ENCODE measurements around the gene PI16. TPM values are rescaled to one million over a fixed set of nuclear protein-coding genes. Genes with fewer than 3 reads are reported as not detected.

Gene PI16
- total RNA-seq, 1 experiment from 2014 or later = 0.07 TPM

DNA sequence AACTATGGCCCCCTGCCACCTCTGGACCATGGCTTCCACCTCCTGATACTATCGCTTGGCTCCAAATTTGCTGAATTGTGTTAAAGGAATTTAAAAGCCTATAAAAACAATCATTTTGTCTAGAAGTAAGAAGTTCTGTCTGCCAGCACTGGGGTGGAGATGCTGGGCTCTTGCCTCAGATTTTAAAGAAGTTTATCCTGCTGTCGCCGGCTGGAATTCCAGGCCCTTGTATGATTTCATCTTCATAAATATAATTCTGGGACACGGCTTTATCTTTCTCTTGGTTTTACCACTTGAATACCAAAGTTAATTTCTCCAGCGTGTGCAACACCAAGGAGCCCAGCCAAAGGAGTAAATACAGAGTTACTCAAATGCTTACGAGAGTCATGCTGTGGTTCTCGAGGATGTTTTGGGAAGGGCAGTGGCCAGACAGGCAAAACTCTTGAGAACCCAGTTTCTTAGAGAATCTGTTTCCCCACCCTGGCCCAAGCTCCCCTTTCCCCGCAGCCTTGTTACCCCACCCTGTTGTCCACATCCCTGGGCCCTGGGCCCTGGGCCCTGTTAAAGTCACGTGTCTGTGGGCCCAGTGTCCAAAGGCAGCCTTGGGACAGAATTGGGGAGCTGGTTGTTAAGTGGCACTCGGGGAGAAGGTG lies 36.9 kb upstream of the PI16 start:
- no TSS peak for BruUV-seq (replicated peaks)
- no peaks in the 10 kb centered on the region for H3K9me3 ChIP-seq (ENCODE audit: low read length)
- no peak overlapping the region for H3K27ac ChIP-seq (ENCODE audit: low read length)
- TF ChIP-seq, protein P1, sequence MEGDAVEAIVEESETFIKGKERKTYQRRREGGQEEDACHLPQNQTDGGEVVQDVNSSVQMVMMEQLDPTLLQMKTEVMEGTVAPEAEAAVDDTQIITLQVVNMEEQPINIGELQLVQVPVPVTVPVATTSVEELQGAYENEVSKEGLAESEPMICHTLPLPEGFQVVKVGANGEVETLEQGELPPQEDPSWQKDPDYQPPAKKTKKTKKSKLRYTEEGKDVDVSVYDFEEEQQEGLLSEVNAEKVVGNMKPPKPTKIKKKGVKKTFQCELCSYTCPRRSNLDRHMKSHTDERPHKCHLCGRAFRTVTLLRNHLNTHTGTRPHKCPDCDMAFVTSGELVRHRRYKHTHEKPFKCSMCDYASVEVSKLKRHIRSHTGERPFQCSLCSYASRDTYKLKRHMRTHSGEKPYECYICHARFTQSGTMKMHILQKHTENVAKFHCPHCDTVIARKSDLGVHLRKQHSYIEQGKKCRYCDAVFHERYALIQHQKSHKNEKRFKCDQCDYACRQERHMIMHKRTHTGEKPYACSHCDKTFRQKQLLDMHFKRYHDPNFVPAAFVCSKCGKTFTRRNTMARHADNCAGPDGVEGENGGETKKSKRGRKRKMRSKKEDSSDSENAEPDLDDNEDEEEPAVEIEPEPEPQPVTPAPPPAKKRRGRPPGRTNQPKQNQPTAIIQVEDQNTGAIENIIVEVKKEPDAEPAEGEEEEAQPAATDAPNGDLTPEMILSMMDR (conservative IDR thresholded peaks at IDR 0.05; ENCODE audit: low read depth, low read length) = no peak
- no peak for TF ChIP-seq EZH2phosphoT487 (IDR thresholded peaks at IDR 0.05; ENCODE audit: borderline replicate concordance, low read length)
- TF ChIP-seq EZH2 (IDR thresholded peaks at IDR 0.05; ENCODE audit: low read length, unreplicated experiment) = no peak
- H2AFZ ChIP-seq (ENCODE audit: low read length) = no peak overlapping the region
- H3K36me3 ChIP-seq (ENCODE audit: low read depth, low read length) = peaks cover 5% of the 10 kb centered on the region
- no peaks in the 10 kb centered on the region for H3F3A ChIP-seq (ENCODE audit: low read length, unreplicated experiment)
- no peak overlapping the region for H3K9ac ChIP-seq (ENCODE audit: low read length)
- H3K4me2 ChIP-seq (ENCODE audit: low read length) = no peak overlapping the region
- H3K79me2 ChIP-seq (ENCODE audit: low read length) = no peaks in the 10 kb centered on the region
- H3K4me1 ChIP-seq (ENCODE audit: insufficient read depth, low read length) = peaks cover 51% of the 10 kb centered on the region
- H3K4me3 ChIP-seq (ENCODE audit: low read length) = no peak overlapping the region
- no peak for ATAC-seq
- H3K9me2 ChIP-seq (replicated peaks; ENCODE audit: low read length) = no peaks in the 10 kb centered on the region
- intact Hi-C loops (cut with micrococcal nuclease) = no loop called here
- H3K27me3 ChIP-seq (ENCODE audit: low read length) = no peaks in the 10 kb centered on the region
- DNase-seq = no peak
- POLR2A ChIA-PET (ENCODE audit: unreplicated experiment) = no interaction called here
- CTCF ChIA-PET = no interaction called here
- H4K20me1 ChIP-seq (ENCODE audit: low read length) = no peaks in the 10 kb centered on the region

DNA sequence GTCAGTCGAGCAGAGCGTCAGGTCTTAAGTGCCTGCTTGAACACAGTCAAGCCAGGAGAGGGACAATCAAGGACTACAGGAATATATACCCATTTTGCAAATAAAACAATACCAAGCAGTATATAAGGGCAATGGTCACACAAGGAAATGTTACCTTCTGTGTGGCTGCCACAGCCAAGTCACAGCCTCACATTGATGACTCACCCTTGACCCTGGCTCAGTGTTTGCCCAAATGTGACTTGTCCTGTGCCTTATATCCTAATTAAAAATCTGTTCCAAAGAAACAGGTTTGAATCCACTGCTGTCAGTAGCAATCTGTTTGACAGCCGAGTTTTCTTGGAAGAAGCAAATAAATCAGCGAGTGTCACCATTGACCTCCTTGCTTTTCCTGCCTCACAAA lies 34.5 kb upstream of the PI16 start:
- no peak overlapping the region for H3K27ac ChIP-seq (ENCODE audit: low read length)
- no peaks in the 10 kb centered on the region for H3K9me3 ChIP-seq (ENCODE audit: low read length)
- peak; percentile 68 for DNase-seq
- no TSS peak for BruUV-seq (replicated peaks)
- no peak for TF ChIP-seq EZH2phosphoT487 (IDR thresholded peaks at IDR 0.05; ENCODE audit: borderline replicate concordance, low read length)
- TF ChIP-seq, protein P1 (conservative IDR thresholded peaks at IDR 0.05; ENCODE audit: low read depth, low read length) = no peak
- TF ChIP-seq EZH2 (IDR thresholded peaks at IDR 0.05; ENCODE audit: low read length, unreplicated experiment) = no peak
- H3K9me2 ChIP-seq (replicated peaks; ENCODE audit: low read length) = no peaks in the 10 kb centered on the region
- peak; percentile 81 for ATAC-seq
- H3K27me3 ChIP-seq (ENCODE audit: low read length) = no peaks in the 10 kb centered on the region
- intact Hi-C loops (cut with micrococcal nuclease) = no loop called here
- ChIA-PET POLR2A (ENCODE audit: unreplicated experiment) (no interaction called here), CTCF (no interaction called here)
- H3F3A ChIP-seq (ENCODE audit: low read length, unreplicated experiment) = no peaks in the 10 kb centered on the region
- H2AFZ ChIP-seq (ENCODE audit: low read length) = no peak overlapping the region
- no peak overlapping the region for H3K9ac ChIP-seq (ENCODE audit: low read length)
- H3K79me2 ChIP-seq (ENCODE audit: low read length) = no peaks in the 10 kb centered on the region
- peaks cover 5% of the 10 kb centered on the region for H3K36me3 ChIP-seq (ENCODE audit: low read depth, low read length)
- H4K20me1 ChIP-seq (ENCODE audit: low read length) = no peaks in the 10 kb centered on the region
- peak overlapping the region; percentile 8; the same call in 1 of the 2 replicates for H3K4me2 ChIP-seq (ENCODE audit: low read length)
- H3K4me3 ChIP-seq (ENCODE audit: low read length) = no peak overlapping the region
- peaks cover 29% of the 10 kb centered on the region for H3K4me1 ChIP-seq (ENCODE audit: insufficient read depth, low read length)

DNA sequence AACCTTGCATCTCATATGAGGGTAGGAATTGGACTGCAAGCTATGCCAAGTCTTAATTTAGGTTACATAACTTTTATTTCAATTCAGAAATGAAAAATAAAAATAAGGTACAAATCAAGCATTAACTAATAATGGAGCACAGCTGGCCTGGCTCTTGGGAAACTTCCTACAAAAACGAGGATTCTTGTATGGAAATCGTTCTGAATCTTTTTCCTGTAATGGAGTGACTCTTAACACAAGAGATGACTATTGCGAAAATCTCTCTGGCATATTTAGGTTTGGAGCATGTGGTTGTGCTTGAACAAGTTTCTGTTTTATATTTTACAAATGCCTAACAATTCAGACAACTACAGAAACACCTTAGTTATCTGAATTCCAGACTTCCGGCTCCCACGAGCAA lies 34.0 kb upstream of the PI16 start:
- Histone ChIP-seq H3K36me3 (ENCODE audit: low read depth, low read length) (peaks cover 5% of the 10 kb centered on the region), H3K9me3 (ENCODE audit: low read length) (no peaks in the 10 kb centered on the region), H3K9ac (ENCODE audit: low read length) (no peak overlapping the region), H3K27ac (ENCODE audit: low read length) (no peak overlapping the region), H2AFZ (ENCODE audit: low read length) (no peak overlapping the region), H3K4me2 (ENCODE audit: low read length) (peak overlapping the region; percentile 8; the same call in 1 of the 2 replicates), H3K27me3 (ENCODE audit: low read length) (no peaks in the 10 kb centered on the region), H3K79me2 (ENCODE audit: low read length) (no peaks in the 10 kb centered on the region), H3F3A (ENCODE audit: low read length, unreplicated experiment) (no peaks in the 10 kb centered on the region), H3K9me2 (replicated peaks; ENCODE audit: low read length) (no peaks in the 10 kb centered on the region), H3K4me3 (ENCODE audit: low read length) (no peak overlapping the region), H3K4me1 (ENCODE audit: insufficient read depth, low read length) (peaks cover 27% of the 10 kb centered on the region), H4K20me1 (ENCODE audit: low read length) (no peaks in the 10 kb centered on the region)
- ATAC-seq = no peak
- intact Hi-C loops (cut with micrococcal nuclease) = no loop called here
- ChIA-PET POLR2A (ENCODE audit: unreplicated experiment) (no interaction called here), CTCF (no interaction called here)
- DNase-seq = no peak
- BruUV-seq (replicated peaks) = no TSS peak
- TF ChIP-seq EZH2phosphoT487 (IDR thresholded peaks at IDR 0.05; ENCODE audit: borderline replicate concordance, low read length) (no peak), EZH2 (IDR thresholded peaks at IDR 0.05; ENCODE audit: low read length, unreplicated experiment) (no peak)
- TF ChIP-seq, protein P1 (conservative IDR thresholded peaks at IDR 0.05; ENCODE audit: low read depth, low read length) = no peak

All from PC-3 (cell line).